IMR-90 (cell line): Measurements from ENCODE around the gene ZNF581. TPM values are rescaled to one million over a fixed set of nuclear protein-coding genes. Genes with fewer than 3 reads are reported as not detected.

Source experiments
- ATAC-seq: fragments of 200-7000 bp; cut with Tn5 transposase; 2 replicates; pipeline ENCODE4 v1.9.1; 2020; ENCODE audit warnings: low read depth, mild to moderate bottlenecking, moderate library complexity
- BruUV-seq: library from RNA; stranded (reverse); fragments of 400-500 nt; replicated peaks from 2 replicates; lab custom pipeline; 2021; lab: Mats Ljungman, UMichigan
- CTCF ChIA-PET: fragments of 300-600 bp; formaldehyde crosslinking; extraction: SDS; loops from one replicate; lab custom pipeline; 2021; ENCODE audit warnings: antibody characterized with exemption; lab: Yijun Ruan, JAX
- POLR2A ChIA-PET: fragments of 300-600 bp; sonication (Branson Sonifier 250); formaldehyde crosslinking; loops from one replicate; lab custom pipeline; 2022; ENCODE audit warnings: antibody characterized with exemption; ENCODE audit not compliant: unreplicated experiment; lab: Charles Lee
- DNase-seq: peaks from one replicate; pipeline ENCODE4 v3.0.0; 2013
- H2AFZ ChIP-seq: replicated peaks from 2 replicates; pipeline ENCODE3; 2013; ENCODE audit warnings: low read length, mild to moderate bottlenecking; ENCODE audit not compliant: poor library complexity
- H2AK5ac ChIP-seq: 2 replicates; pipeline ENCODE4 v1.6.1; 2013; ENCODE audit warnings: low read depth, low read length, inconsistent platforms
- H2AK9ac ChIP-seq: replicated peaks from 2 replicates; pipeline ENCODE3; 2013; ENCODE audit warnings: mild to moderate bottlenecking, low read depth, low read length, moderate library complexity; ENCODE audit not compliant: poor library complexity
- H2BK120ac ChIP-seq: 2 replicates; pipeline ENCODE4 v1.6.1; 2013; ENCODE audit warnings: low read depth, low read length, inconsistent platforms
- H2BK15ac ChIP-seq: 3 replicates; pipeline ENCODE4 v1.6.1; 2013; ENCODE audit warnings: low read depth, low read length, inconsistent platforms
- H2BK20ac ChIP-seq: 2 replicates; pipeline ENCODE4 v1.6.1; 2013; ENCODE audit warnings: low read depth, mild to moderate bottlenecking, inconsistent platforms, low read length, moderate library complexity
- H2BK5ac ChIP-seq: 2 replicates; pipeline ENCODE4 v1.6.1; 2013; ENCODE audit warnings: mild to moderate bottlenecking, low read depth, low read length, inconsistent platforms; ENCODE audit not compliant: poor library complexity, severe bottlenecking
- H3K14ac ChIP-seq: replicated peaks from 2 replicates; pipeline ENCODE4 v1.6.1; 2013; ENCODE audit warnings: low read depth, low read length, inconsistent platforms
- H3K18ac ChIP-seq: 2 replicates; pipeline ENCODE4 v1.6.1; 2013; ENCODE audit warnings: low read depth, low read length, control low read depth
- H3K23ac ChIP-seq: 2 replicates; pipeline ENCODE4 v1.6.1; 2013; ENCODE audit warnings: low read depth, low read length, inconsistent platforms
- H3K27ac ChIP-seq: 2 replicates; pipeline ENCODE4 v1.5.1; 2013; ENCODE audit warnings: mild to moderate bottlenecking, control low read depth, low read length; ENCODE audit not compliant: insufficient read depth
- H3K27me3 ChIP-seq: 2 replicates; pipeline ENCODE4 v1.6.1; 2013; ENCODE audit warnings: low read length; ENCODE audit not compliant: control insufficient read depth, insufficient read depth
- H3K36me3 ChIP-seq: 2 replicates; pipeline ENCODE4 v1.6.1; 2013; ENCODE audit warnings: low read length, mixed read lengths; ENCODE audit not compliant: control insufficient read depth, insufficient read depth
- H3K4ac ChIP-seq: 2 replicates; pipeline ENCODE4 v1.6.1; 2013; ENCODE audit warnings: low read depth, low read length, inconsistent platforms
- H3K4me1 ChIP-seq: 2 replicates; pipeline ENCODE4 v1.6.1; 2013; ENCODE audit warnings: low read length, mixed read lengths; ENCODE audit not compliant: control insufficient read depth, insufficient read depth
- H3K4me2 ChIP-seq: 2 replicates; pipeline ENCODE4 v1.6.1; 2013; ENCODE audit warnings: low read depth, mild to moderate bottlenecking, control low read depth, low read length, moderate library complexity
- H3K4me3 ChIP-seq: 2 replicates; pipeline ENCODE4 v1.5.1; 2013; ENCODE audit warnings: low read depth, mild to moderate bottlenecking, control low read depth, low read length, moderate library complexity; ENCODE audit not compliant: insufficient read depth
- H3K56ac ChIP-seq: 2 replicates; pipeline ENCODE4 v1.6.1; 2013; ENCODE audit warnings: low read length, inconsistent platforms; ENCODE audit not compliant: insufficient read depth; ENCODE audit errors: extremely low read depth
- H3K79me1 ChIP-seq, 2 experiments: 2 replicates each; pipeline ENCODE4 v1.6.1; 2013; ENCODE audit warnings: low read length in 2 of 2, inconsistent platforms in 1 of 2, low read depth in 1 of 2
- H3K9ac ChIP-seq: 2 replicates; pipeline ENCODE4 v1.6.1; 2013; ENCODE audit warnings: low read depth, low read length, control low read depth
- H3K9me1 ChIP-seq: 2 replicates; pipeline ENCODE4 v1.6.1; 2013; ENCODE audit warnings: low read length, inconsistent platforms; ENCODE audit not compliant: insufficient read depth
- H3K9me3 ChIP-seq: 2 replicates; pipeline ENCODE4 v1.6.1; 2013; ENCODE audit warnings: low read length; ENCODE audit not compliant: control insufficient read depth, insufficient read depth
- H4K20me1 ChIP-seq: 2 replicates; pipeline ENCODE4 v1.6.1; 2013; ENCODE audit warnings: low read length, inconsistent platforms; ENCODE audit not compliant: insufficient read depth
- H4K5ac ChIP-seq: 2 replicates; pipeline ENCODE4 v1.6.1; 2013; ENCODE audit warnings: mild to moderate bottlenecking, low read depth, low read length, control low read depth
- H4K8ac ChIP-seq, 2 experiments: 2 replicates each; pipeline ENCODE4 v1.6.1; 2013; ENCODE audit warnings: low read depth in 2 of 2, low read length in 2 of 2, control low read depth in 1 of 2, inconsistent platforms in 1 of 2
- H4K91ac ChIP-seq: 2 replicates; pipeline ENCODE4 v1.6.1; 2013; ENCODE audit warnings: low read depth, low read length, inconsistent platforms; ENCODE audit not compliant: insufficient read depth
- RAD21 ChIP-seq: IDR thresholded peaks from 2 replicates; pipeline ENCODE4 v1.6.1; 2012; ENCODE audit warnings: low read length, improper control_type of control experiment
- RFX5 ChIP-seq: IDR thresholded peaks from 2 replicates; pipeline ENCODE4 v1.8.0; 2012; ENCODE audit warnings: low read depth, mild to moderate bottlenecking, low read length, moderate library complexity
- SMC3 ChIP-seq: fragments of 150-350 bp; IDR thresholded peaks from 2 replicates; pipeline ENCODE4 v1.6.1; 2016; ENCODE audit warnings: low read depth, mild to moderate bottlenecking, antibody characterized with exemption, low read length, moderate library complexity
- WGBS, 2 experiments: methylation state at CpG; one replicate each; pipeline versions ENCODE4 v1.1.5 to v1.1.7; 2013; ENCODE audit warnings: missing lambda C conversion rate in 2 of 2; ENCODE audit not compliant: insufficient read length in 1 of 2; ENCODE audit errors: extremely low coverage in 2 of 2; 5-methylcytosine and 5-hydroxymethylcytosine counted together
- dilution Hi-C: fragments of 300-500 bp; cut with HindIII; formaldehyde crosslinking; loops from one replicate; pipeline ENCODE4 v1.14.3; 2018; ENCODE audit warnings: low sequenced_read_pairs; ENCODE audit not compliant: unreplicated experiment
- in situ Hi-C: fragments of 300-500 bp; cut with MboI; formaldehyde crosslinking; loops from 3 replicates; pipeline ENCODE4 v1.14.3; 2019; ENCODE audit warnings: low sequenced_read_pairs, inconsistent platforms, mixed read lengths
- intact Hi-C: fragments of 100-400 bp; cut with micrococcal nuclease; formaldehyde crosslinking; loops from 2 replicates; pipeline ENCODE4 v1.10.0; 2022
- polyA plus RNA-seq, 3 experiments: library from polyadenylated mRNA; depleted of rRNA; stranded (reverse); fragments of >200 nt; gene quantifications; 2 replicates each; pipeline ENCODE4 v1.2.3, GENCODE V29; 2012; ENCODE audit warnings: low replicate concordance in 1 of 3
- total RNA-seq: library from RNA; depleted of rRNA; stranded (reverse); fragments of >200 nt; gene quantifications from 2 replicates; pipeline ENCODE4 v1.2.3, GENCODE V29; 2012

ZNF581 gene
- total and polyA plus RNA-seq, 2 of the 4 experiments (the other 2 are of a cell fraction): 9.7 to 21.9 TPM

GRCh38 chr19:55614711-55615542 lies 28.5 kb upstream of the ZNF581 start (continued):
- TF ChIP-seq RAD21: no peak

DNA sequence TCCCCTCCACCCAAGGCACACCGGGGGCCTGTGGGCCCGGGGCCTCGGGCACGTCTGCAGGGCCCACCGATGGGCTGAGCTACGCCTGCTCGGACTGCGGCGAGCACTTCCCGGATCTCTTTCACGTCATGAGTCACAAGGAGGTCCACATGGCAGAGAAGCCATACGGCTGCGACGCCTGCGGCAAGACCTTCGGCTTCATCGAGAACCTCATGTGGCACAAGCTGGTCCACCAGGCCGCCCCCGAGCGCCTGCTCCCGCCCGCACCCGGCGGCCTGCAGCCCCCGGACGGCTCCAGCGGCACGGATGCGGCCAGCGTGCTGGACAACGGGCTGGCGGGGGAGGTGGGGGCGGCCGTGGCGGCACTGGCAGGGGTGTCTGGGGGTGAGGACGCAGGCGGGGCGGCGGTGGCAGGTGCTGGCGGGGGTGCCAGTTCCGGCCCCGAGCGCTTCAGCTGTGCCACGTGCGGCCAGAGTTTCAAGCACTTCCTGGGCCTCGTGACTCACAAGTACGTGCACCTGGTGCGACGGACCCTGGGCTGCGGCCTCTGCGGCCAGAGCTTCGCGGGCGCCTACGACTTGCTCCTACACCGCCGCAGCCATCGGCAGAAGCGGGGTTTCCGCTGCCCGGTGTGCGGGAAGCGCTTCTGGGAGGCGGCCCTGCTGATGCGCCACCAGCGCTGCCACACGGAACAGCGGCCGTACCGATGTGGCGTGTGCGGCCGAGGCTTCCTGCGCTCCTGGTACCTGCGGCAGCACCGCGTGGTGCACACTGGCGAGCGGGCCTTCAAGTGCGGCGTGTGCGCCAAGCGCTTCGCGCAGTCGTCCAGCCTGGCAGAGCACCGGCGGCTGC lies 27.7 kb upstream of the ZNF581 start:
- POLR2A ChIA-PET: no interaction called here
- WGBS, 2 experiments: 98% methylated on average over 63 of the region's 88 CpGs; no CpG with 5 or more reads in 1 of the 2 experiments
- TF ChIP-seq RFX5 (no peak), SMC3 (no peak)

More for the DNA sequence above, 27.7 kb upstream of the ZNF581 start:
- in situ Hi-C loops: no loop called here
- H4K5ac ChIP-seq: no peak overlapping the region
- H3K36me3 ChIP-seq: peaks cover 35% of the 10 kb centered on the region
- no peak overlapping the region for H2AFZ ChIP-seq
- H3K23ac ChIP-seq: no peak overlapping the region
- no peak overlapping the region for H3K14ac ChIP-seq
- dilution Hi-C loops: no loop called here
- no peak overlapping the region for H2BK20ac ChIP-seq
- CTCF ChIA-PET: no interaction called here
- DNase-seq (no peak), ATAC-seq (no peak)
- no peak overlapping the region for H2BK5ac ChIP-seq
- H4K20me1 ChIP-seq: peaks cover 35% of the 10 kb centered on the region
- no TSS peak for BruUV-seq
- H2AK5ac ChIP-seq: no peak overlapping the region
- H2AK9ac ChIP-seq: peak overlapping the region; percentile 65
- no peak overlapping the region for H4K8ac ChIP-seq
- no peak overlapping the region for H3K9ac ChIP-seq
- no peak overlapping the region for H4K91ac ChIP-seq
- peaks cover 24 to 52% of the 10 kb centered on the region in 2 experiments for H3K79me1 ChIP-seq
- no peak overlapping the region for H2BK15ac ChIP-seq
- H3K18ac ChIP-seq: no peak overlapping the region
- peaks cover 13% of the 10 kb centered on the region for H3K4me1 ChIP-seq
- H3K56ac ChIP-seq: no peak overlapping the region
- H3K9me1 ChIP-seq: peaks cover 24% of the 10 kb centered on the region
- no peak overlapping the region for H2BK120ac ChIP-seq
- H3K4ac ChIP-seq: no peak overlapping the region
- no peaks in the 10 kb centered on the region for H3K9me3 ChIP-seq
- H3K4me3 ChIP-seq: no peak overlapping the region
- no peak overlapping the region for H3K4me2 ChIP-seq
- no peak overlapping the region for H3K27ac ChIP-seq
- intact Hi-C loops: no loop called here
- H3K27me3 ChIP-seq: no peaks in the 10 kb centered on the region
